Cardiac fibroblast (primary cell): ENCODE data around the gene TMEM50B.

ENCODE experiments used
- DNase-seq, 2 donors: peaks; one replicate each; pipeline versions ENCODE4 v3.0.0 to v3.0.0-alpha.2; 2010; ENCODE audit warnings: low read depth in 2 of 2
- H3K4me3 ChIP-seq, 2 donors: replicated peaks in 1 of 2; 1 replicate in 1 of 2; 2 replicates in 1 of 2; pipeline ENCODE4 v1.5.1; 2011; ENCODE audit warnings: low read depth in 2 of 2, low read length in 2 of 2, mild to moderate bottlenecking in 2 of 2, moderate library complexity in 1 of 2
- CTCF ChIP-seq: IDR thresholded peaks from one replicate; pipeline ENCODE4 v1.5.1; 2011; ENCODE audit warnings: low read depth, mild to moderate bottlenecking, low read length, inconsistent platforms

The TMEM50B gene

GRCh38 chr21:33491373-33492102, 11.8 kb upstream of the TMEM50B start, which contains the start of gene DNAJC28:
TSS of gene DNAJC28 (minus strand) at chr21:33491716. CDS start at chr21:33489393, 2,323 bp downstream.
- TF ChIP-seq CTCF: no peak
- peak within 1 kb of the TSS; percentile 71 to 85 for H3K4me3 ChIP-seq
- DNase-seq: peak; percentile 94 to 95

- H3K4me3 ChIP-seq: peak overlapping the region; percentile 71 to 85
- TF ChIP-seq CTCF: no peak
- no peak for DNase-seq
These were observed 11.2 kb upstream of the TMEM50B start for GRCh38 chr21:33490991-33491372.

GRCh38 chr21:33488936-33489335, 9.2 kb upstream of the TMEM50B start:
- TF ChIP-seq CTCF: no peak

GRCh38 chr21:33487996-33488395, 8.2 kb upstream of the TMEM50B start:
- H3K4me3 ChIP-seq: no peak overlapping the region
- DNase-seq: no peak
- TF ChIP-seq CTCF: no peak

More at GRCh38 chr21:33488936-33489335, 9.2 kb upstream of the TMEM50B start:
- H3K4me3 ChIP-seq: no peak overlapping the region
- no peak for DNase-seq

GRCh38 chr21:33481314-33481943, 1.7 kb upstream of the TMEM50B start:
- no peak overlapping the region for H3K4me3 ChIP-seq
- TF ChIP-seq CTCF: no peak
- no peak for DNase-seq

GRCh38 chr21:33480481-33481103, 818 bp upstream of the TMEM50B start:
- TF ChIP-seq CTCF: no peak
- DNase-seq: no peak

More at GRCh38 chr21:33480481-33481103, 818 bp upstream of the TMEM50B start:
- peak overlapping the region; percentile 73 to 80 for H3K4me3 ChIP-seq
